K562 (cell line): Measurements from ENCODE around the gene CTCF. TPM values are rescaled to one million over a fixed set of nuclear protein-coding genes. Genes with fewer than 3 reads are reported as not detected.

ENCODE experiments used
- MAFF ChIP-seq: IDR thresholded peaks from 2 replicates; pipeline ENCODE4 v1.6.1; 2012; ENCODE audit warnings: low read length, improper control_type of control experiment
- MGA ChIP-seq: fragments of 450-650 bp; IDR thresholded peaks from 2 replicates; pipeline ENCODE4 v1.6.1; 2016; ENCODE audit warnings: mild to moderate bottlenecking, moderate library complexity
- RBM17 ChIP-seq: fragments of 200-400 bp; formaldehyde crosslinking; IDR thresholded peaks from 2 replicates; pipeline ENCODE4 v1.6.1; 2017; ENCODE audit warnings: low read depth, mild to moderate bottlenecking, low read length, borderline replicate concordance
- SREBF2 ChIP-seq: sonication (generic); formaldehyde crosslinking; IDR thresholded peaks from 2 replicates; pipeline ENCODE4 v1.4.0; 2020; ENCODE audit warnings: mild to moderate bottlenecking, missing genetic modification reagents
- ZBTB40 ChIP-seq, 2 experiments: fragments of 450-650 bp in 1 of 2; sonication (generic) in 1 of 2; formaldehyde crosslinking in 1 of 2; IDR thresholded peaks; 2 replicates each; pipeline versions ENCODE4 v1.7.1 to v1.9.0; 2016 to 2022; ENCODE audit warnings: inconsistent platforms in 1 of 2, mild to moderate bottlenecking in 1 of 2, missing genetic modification reagents in 1 of 2
- ZNF143 ChIP-seq: sonication (generic); formaldehyde crosslinking; IDR thresholded peaks from 2 replicates; pipeline ENCODE4 v1.9.0; 2022; ENCODE audit warnings: mild to moderate bottlenecking, missing genetic modification reagents
- ZNF445 ChIP-seq: fragments of 250-450 bp; sonication (Bioruptor Pico); IDR thresholded peaks from 2 replicates; pipeline ENCODE4 v1.4.0; 2020; ENCODE audit warnings: low read depth, mild to moderate bottlenecking, moderate library complexity
- polyA plus RNA-seq, 8 experiments: library from polyadenylated mRNA; depleted of rRNA in 4 of 8; stranded (reverse) in 5 of 8; unstranded in 3 of 8; fragments of >200 nt; fragmentation: Nextera tagmentation in 2 of 8; fragmentation: Illumina TruSeq in 1 of 8; extraction: Ambion mirVana in 2 of 8; extraction: Trizol in 1 of 8; gene quantifications; 2 replicates each; pipeline versions ENCODE4 v1.2.1 to v1.2.3, GENCODE V29; 2011 to 2014; ENCODE audit warnings: inconsistent platforms in 1 of 8, missing spikeins in 1 of 8
- total RNA-seq, 7 experiments: library from RNA; depleted of rRNA in 6 of 7; stranded (reverse); fragments of >200 nt in 6 of 7; fragmentation: Illumina TruSeq in 2 of 7; extraction: Trizol in 2 of 7; gene quantifications; 2 replicates each; pipeline versions ENCODE4 v1.2.1 to v1.2.3, GENCODE V29; 2011 to 2021; ENCODE audit warnings: low replicate concordance in 1 of 7

The CTCF gene
- total and polyA plus RNA-seq, 9 of the 15 experiments (the other 6 are each of a cell fraction or from before 2014, with no cell fraction given), result 7.8 to 49.2 (median 33.9) TPM

- TF ChIP-seq MGA, result no peak
- TF ChIP-seq ZNF143 (CRISPR knock-in tag), result no peak
- TF ChIP-seq MAFF, result 0 out of 2 replicates have a peak, but pooled peaks have one; percentile 5
- no peak for TF ChIP-seq RBM17
- no peak for TF ChIP-seq ZNF445 (CRISPR knock-in tag)
- TF ChIP-seq ZBTB40 (IDR thresholded peaks at IDR 0.05), result no peak
- no peak for TF ChIP-seq ZBTB40 (CRISPR knock-in tag; IDR thresholded peaks at IDR 0.05)
- TF ChIP-seq SREBF2 (CRISPR knock-in tag), result no peak
Measured at GRCh38 chr16:67514382-67514828, 47.9 kb upstream of the CTCF start (continued).
